GM12878 (cell line): ENCODE measurements around the gene SMOC2. TPM values are rescaled to one million over a fixed set of nuclear protein-coding genes. Genes with fewer than 3 reads are reported as not detected.

ENCODE experiments used
- ATAC-seq: fragments of 200-7000 bp; cut with Tn5 transposase; 3 replicates; pipeline ENCODE4 v1.9.1; 2020; ENCODE audit warnings: mild to moderate bottlenecking, moderate library complexity
- BruUV-seq: library from RNA; stranded (reverse); fragments of 400-500 nt; replicated peaks from 2 replicates; lab custom pipeline; 2021; lab: Mats Ljungman, UMichigan
- CTCF ChIA-PET: fragments of 300-600 bp; sonication (Branson Sonifier 250); formaldehyde crosslinking; extraction: SDS; loops from one replicate; lab custom pipeline; 2021; ENCODE audit warnings: inconsistent platforms; lab: Yijun Ruan, JAX
- POLR2A ChIA-PET: fragments of 350-600 bp; formaldehyde crosslinking; extraction: SDS; loops from one replicate; lab custom pipeline; 2021; ENCODE audit warnings: inconsistent platforms; lab: Charles Lee
- RAD21 ChIA-PET: fragments of 300-600 bp; sonication (Branson Sonifier 250); formaldehyde crosslinking; loops from one replicate; lab custom pipeline; 2023; ENCODE audit warnings: antibody characterized with exemption; ENCODE audit not compliant: unreplicated experiment; lab: Charles Lee
- SMC1A ChIA-PET: fragments of 300-600 bp; sonication (Branson Sonifier 250); formaldehyde crosslinking; loops from one replicate; lab custom pipeline; 2023; ENCODE audit not compliant: unreplicated experiment, uncharacterized antibody; lab: Charles Lee
- DNase-seq: peaks from one replicate; pipeline ENCODE4 v3.0.0-alpha.2; 2011; ENCODE audit warnings: low read depth, low spot score
- FAIRE-seq: peaks from 3 replicates; lab custom pipeline; 2011; peaks lifted over from hg19 to GRCh38; lab: Jason Lieb, UNC
- H2AFZ ChIP-seq: 2 replicates; pipeline ENCODE4 v1.6.0; 2011; ENCODE audit warnings: low read depth, low read length, control low read depth; ENCODE audit not compliant: control insufficient read depth
- H3K27ac ChIP-seq: 2 replicates; pipeline ENCODE4 v1.5.1; 2011; ENCODE audit warnings: control low read depth; ENCODE audit not compliant: control insufficient read depth, insufficient read depth
- H3K27me3 ChIP-seq, 2 experiments: replicated peaks in 1 of 2; 2 replicates each; pipeline versions ENCODE4 v1.6.0 to v1.6.1; 2011; ENCODE audit warnings: low read length in 1 of 2; ENCODE audit not compliant: control insufficient read depth in 2 of 2, insufficient read depth in 2 of 2
- H3K36me3 ChIP-seq, 2 experiments: 2 replicates each; pipeline ENCODE4 v1.5.1; 2011; ENCODE audit warnings: low read length in 1 of 2; ENCODE audit not compliant: control insufficient read depth in 2 of 2, insufficient read depth in 2 of 2
- H3K4me1 ChIP-seq: 2 replicates; pipeline ENCODE4 v1.6.1; 2011; ENCODE audit warnings: mild to moderate bottlenecking, low read length, moderate library complexity, mixed read lengths; ENCODE audit not compliant: control insufficient read depth, insufficient read depth
- H3K4me2 ChIP-seq: 2 replicates; pipeline ENCODE4 v1.6.0; 2011; ENCODE audit warnings: control low read depth; ENCODE audit not compliant: control insufficient read depth, insufficient read depth
- H3K4me3 ChIP-seq: fragments of 200-600 bp; sonication (generic); 2 replicates; pipeline ENCODE4 v1.5.1; 2016
- H3K79me2 ChIP-seq: 2 replicates; pipeline ENCODE4 v1.6.0; 2011; ENCODE audit warnings: low read length; ENCODE audit not compliant: control insufficient read depth, insufficient read depth
- H3K9ac ChIP-seq: 2 replicates; pipeline ENCODE4 v1.8.0; 2011; ENCODE audit warnings: low read length, control low read depth, mixed read lengths; ENCODE audit not compliant: control insufficient read depth, insufficient read depth
- H3K9me3 ChIP-seq: replicated peaks from 3 replicates; pipeline ENCODE4 v1.5.1; 2011; ENCODE audit warnings: mild to moderate bottlenecking, low read length; ENCODE audit not compliant: control insufficient read depth, insufficient read depth
- H4K20me1 ChIP-seq: 2 replicates; pipeline ENCODE4 v1.6.0; 2011; ENCODE audit not compliant: control insufficient read depth, insufficient read depth
- EGR1 ChIP-seq, 2 experiments: IDR thresholded peaks; 1 replicate in 1 of 2; 2 replicates in 1 of 2; pipeline ENCODE4 v1.6.1; 2011 to 2012; ENCODE audit warnings: low read depth in 2 of 2, low read length in 2 of 2, borderline replicate concordance in 1 of 2, mild to moderate bottlenecking in 1 of 2, moderate library complexity in 1 of 2
- FOS ChIP-seq: IDR thresholded peaks from 3 replicates; pipeline ENCODE4 v1.6.1; 2011; ENCODE audit warnings: borderline replicate concordance; ENCODE audit not compliant: insufficient read length; ENCODE audit errors: extremely low read depth
- FOXK2 ChIP-seq: fragments of 450-650 bp; IDR thresholded peaks from 2 replicates; pipeline ENCODE4 v1.6.1; 2017; ENCODE audit warnings: mild to moderate bottlenecking, moderate library complexity
- PKNOX1 ChIP-seq: fragments of 450-650 bp; IDR thresholded peaks from 2 replicates; pipeline ENCODE4 v1.6.1; 2016; ENCODE audit warnings: mild to moderate bottlenecking
- RFX5 ChIP-seq: IDR thresholded peaks from 2 replicates; pipeline ENCODE4 v1.6.1; 2011; ENCODE audit warnings: low read depth, low read length, improper control_type of control experiment
- SKIL ChIP-seq: fragments of 450-650 bp; IDR thresholded peaks from 2 replicates; pipeline ENCODE4 v1.6.1; 2017; ENCODE audit warnings: mild to moderate bottlenecking, low read depth, inconsistent platforms; ENCODE audit not compliant: poor library complexity, severe bottlenecking
- SMAD1 ChIP-seq: fragments of 450-650 bp; IDR thresholded peaks from 2 replicates; pipeline ENCODE4 v1.6.1; 2018; ENCODE audit warnings: mild to moderate bottlenecking, low read depth; ENCODE audit not compliant: partially characterized antibody
- SRF ChIP-seq, 2 experiments: IDR thresholded peaks; 2 replicates each; pipeline ENCODE4 v1.6.1; 2011; ENCODE audit warnings: low read depth in 2 of 2, low read length in 2 of 2, mild to moderate bottlenecking in 1 of 2, moderate library complexity in 1 of 2
- SUPT20H ChIP-seq: IDR thresholded peaks from 2 replicates; pipeline ENCODE4 v1.6.1; 2011; ENCODE audit warnings: low read depth, mild to moderate bottlenecking, low read length, moderate library complexity, borderline replicate concordance; ENCODE audit not compliant: control insufficient read depth
- YY1 ChIP-seq: IDR thresholded peaks from 2 replicates; pipeline ENCODE4 v1.6.1; 2011; ENCODE audit warnings: low read depth, mild to moderate bottlenecking, low read length
- WGBS: methylation state at CpG from one replicate; pipeline ENCODE4 v1.1.6; 2016; ENCODE audit warnings: low lambda C conversion rate; ENCODE audit not compliant: insufficient replicate concordance, insufficient coverage; ENCODE audit errors: missing lambda C conversion rate; 5-methylcytosine and 5-hydroxymethylcytosine counted together
- in situ Hi-C: fragments of 300-500 bp; cut with MboI; formaldehyde crosslinking; loops from 9 replicates; pipeline ENCODE4 v1.14.3; 2018; ENCODE audit warnings: mixed read lengths
- intact Hi-C: fragments of 100-400 bp; cut with micrococcal nuclease; formaldehyde crosslinking; loops from one replicate; pipeline ENCODE4 v1.14.2; 2022; ENCODE audit not compliant: unreplicated experiment
- polyA plus RNA-seq, 11 experiments: library from polyadenylated mRNA; depleted of rRNA in 4 of 11; unstranded in 6 of 11; stranded (reverse) in 5 of 11; fragments of >200 nt; fragmentation: Nextera tagmentation in 4 of 11; fragmentation: Illumina TruSeq in 1 of 11; extraction: Ambion mirVana in 4 of 11; extraction: Trizol in 1 of 11; gene quantifications; 1 replicate in 1 of 11; 2 replicates in 10 of 11; pipeline versions ENCODE4 v1.2.1 to v1.2.3, GENCODE V29; 2011 to 2016; ENCODE audit warnings: inconsistent platforms in 2 of 11, missing spikeins in 2 of 11, low read depth in 1 of 11
- total RNA-seq, 4 experiments: library from RNA; depleted of rRNA in 3 of 4; stranded (reverse); fragments of >200 nt in 3 of 4; fragmentation: Illumina TruSeq in 1 of 4; extraction: Trizol in 1 of 4; gene quantifications; 2 replicates each; pipeline versions ENCODE4 v1.2.1 to v1.2.3, GENCODE V29; 2013 to 2021

The SMOC2 gene
- total and polyA plus RNA-seq, 10 of the 15 experiments (the other 5 are each of a cell fraction or from before 2014, with no cell fraction given): 0.10 to 0.12 TPM; not detected in 8

GRCh38 chr6:168600381-168600780, 159.4 kb downstream of the SMOC2 start (continued):
- TF ChIP-seq SKIL (no peak), SRF (IDR thresholded peaks at IDR 0.05; ENCODE audit: low read depth in 2 of 2, low read length in 2 of 2) (no peak), SMAD1 (no peak)

- intact Hi-C loops: no loop called here
- FAIRE-seq (no peak), DNase-seq (no peak), ATAC-seq (no peak)
- H3K27ac ChIP-seq: no peak overlapping the region
- H4K20me1 ChIP-seq: no peaks in the 10 kb centered on the region
- ChIA-PET POLR2A (no interaction called here), RAD21 (interaction anchor here (0.8 kb wide), 1 partner anchor 1916 kb away, joined by 3 read pairs; no protein-coding TSS in a partner anchor), SMC1A (no interaction called here), CTCF (no interaction called here)
- H2AFZ ChIP-seq: no peak overlapping the region
- TF ChIP-seq YY1 (no peak), PKNOX1 (no peak), FOS (no peak), SUPT20H (no peak), EGR1 (IDR thresholded peaks at IDR 0.05; ENCODE audit: borderline replicate concordance in 1 of 2, low read depth in 2 of 2, low read length in 2 of 2) (no peak), FOXK2 (no peak), RFX5 (no peak)
- in situ Hi-C loops: no loop called here
- H3K79me2 ChIP-seq: no peaks in the 10 kb centered on the region
- H3K4me1 ChIP-seq: no peaks in the 10 kb centered on the region
- no peaks in the 10 kb centered on the region for H3K36me3 ChIP-seq
- no TSS peak for BruUV-seq
- H3K9me3 ChIP-seq: no peaks in the 10 kb centered on the region; the same call in 2 of the 3 replicates
- no peak overlapping the region for H3K4me3 ChIP-seq
- WGBS: 65% methylated on average over 17 of the region's 17 CpGs
- H3K9ac ChIP-seq: no peak overlapping the region
- H3K4me2 ChIP-seq: no peak overlapping the region
- no peaks in the 10 kb centered on the region for H3K27me3 ChIP-seq
Measured at GRCh38 chr6:168601111-168601510, 160.1 kb downstream of the SMOC2 start.
